ENCODE measurements around the gene NKX6-2.

DNA sequence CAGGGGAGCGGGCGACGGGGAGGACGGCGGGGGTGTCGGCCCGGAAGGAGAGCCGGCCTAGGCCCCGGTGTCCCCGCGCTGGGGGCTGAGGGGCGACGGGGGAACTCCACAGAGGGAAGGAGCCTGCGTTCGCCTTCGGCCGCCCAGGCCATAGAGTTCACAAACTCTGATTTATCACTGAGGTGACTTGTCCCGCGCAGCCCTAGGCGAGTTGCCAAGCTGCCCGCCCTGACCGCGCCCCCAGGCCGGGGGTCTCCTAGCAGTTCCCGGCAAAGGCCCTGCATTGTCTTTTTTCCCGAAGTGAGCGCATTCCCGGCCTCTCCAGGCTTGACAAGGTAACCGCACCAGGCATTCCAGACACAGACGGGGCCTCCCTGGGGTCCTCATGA is 2.9 kb upstream of the NKX6-2 start:
- TF ChIP-seq, protein P1, sequence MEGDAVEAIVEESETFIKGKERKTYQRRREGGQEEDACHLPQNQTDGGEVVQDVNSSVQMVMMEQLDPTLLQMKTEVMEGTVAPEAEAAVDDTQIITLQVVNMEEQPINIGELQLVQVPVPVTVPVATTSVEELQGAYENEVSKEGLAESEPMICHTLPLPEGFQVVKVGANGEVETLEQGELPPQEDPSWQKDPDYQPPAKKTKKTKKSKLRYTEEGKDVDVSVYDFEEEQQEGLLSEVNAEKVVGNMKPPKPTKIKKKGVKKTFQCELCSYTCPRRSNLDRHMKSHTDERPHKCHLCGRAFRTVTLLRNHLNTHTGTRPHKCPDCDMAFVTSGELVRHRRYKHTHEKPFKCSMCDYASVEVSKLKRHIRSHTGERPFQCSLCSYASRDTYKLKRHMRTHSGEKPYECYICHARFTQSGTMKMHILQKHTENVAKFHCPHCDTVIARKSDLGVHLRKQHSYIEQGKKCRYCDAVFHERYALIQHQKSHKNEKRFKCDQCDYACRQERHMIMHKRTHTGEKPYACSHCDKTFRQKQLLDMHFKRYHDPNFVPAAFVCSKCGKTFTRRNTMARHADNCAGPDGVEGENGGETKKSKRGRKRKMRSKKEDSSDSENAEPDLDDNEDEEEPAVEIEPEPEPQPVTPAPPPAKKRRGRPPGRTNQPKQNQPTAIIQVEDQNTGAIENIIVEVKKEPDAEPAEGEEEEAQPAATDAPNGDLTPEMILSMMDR (IDR thresholded peaks at IDR 0.05), result no peak
- peak; percentile 71 for TF ChIP-seq EZH2 (IDR thresholded peaks at IDR 0.05)

Data from neural progenitor cell (in vitro differentiated cells).